ENCODE measurements around the gene GNB1.

GRCh38 chr1:1938613-1939295 lies 47.9 kb upstream of the GNB1 start:
- TF ChIP-seq, protein P1, sequence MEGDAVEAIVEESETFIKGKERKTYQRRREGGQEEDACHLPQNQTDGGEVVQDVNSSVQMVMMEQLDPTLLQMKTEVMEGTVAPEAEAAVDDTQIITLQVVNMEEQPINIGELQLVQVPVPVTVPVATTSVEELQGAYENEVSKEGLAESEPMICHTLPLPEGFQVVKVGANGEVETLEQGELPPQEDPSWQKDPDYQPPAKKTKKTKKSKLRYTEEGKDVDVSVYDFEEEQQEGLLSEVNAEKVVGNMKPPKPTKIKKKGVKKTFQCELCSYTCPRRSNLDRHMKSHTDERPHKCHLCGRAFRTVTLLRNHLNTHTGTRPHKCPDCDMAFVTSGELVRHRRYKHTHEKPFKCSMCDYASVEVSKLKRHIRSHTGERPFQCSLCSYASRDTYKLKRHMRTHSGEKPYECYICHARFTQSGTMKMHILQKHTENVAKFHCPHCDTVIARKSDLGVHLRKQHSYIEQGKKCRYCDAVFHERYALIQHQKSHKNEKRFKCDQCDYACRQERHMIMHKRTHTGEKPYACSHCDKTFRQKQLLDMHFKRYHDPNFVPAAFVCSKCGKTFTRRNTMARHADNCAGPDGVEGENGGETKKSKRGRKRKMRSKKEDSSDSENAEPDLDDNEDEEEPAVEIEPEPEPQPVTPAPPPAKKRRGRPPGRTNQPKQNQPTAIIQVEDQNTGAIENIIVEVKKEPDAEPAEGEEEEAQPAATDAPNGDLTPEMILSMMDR (IDR thresholded peaks at IDR 0.05): no peak
- TF ChIP-seq POLR2A (IDR thresholded peaks at IDR 0.05): no peak
